HG03520 (cell line): ENCODE measurements around the gene RGS2.

ENCODE experiments used
- ATAC-seq: cut with Tn5 transposase; IDR thresholded peaks from one replicate; pipeline ENCODE4 v1.9.1; 2021; ENCODE audit warnings: mild to moderate bottlenecking, moderate library complexity; ENCODE audit not compliant: unreplicated experiment

The RGS2 gene

GRCh38 chr1:192808518-192809306, at the start of gene RGS2:
RGS2 (plus strand) TSS chr1:192809039; CDS start chr1:192809072, 33 bp downstream.
- peak; percentile 78 for ATAC-seq

- no peak for ATAC-seq
Measured at GRCh38 chr1:192759104-192759503, 49.7 kb upstream of the RGS2 start.

GRCh38 chr1:192762265-192762664, 46.6 kb upstream of the RGS2 start:
- no peak for ATAC-seq

GRCh38 chr1:192763243-192763642, 45.6 kb upstream of the RGS2 start:
- no peak for ATAC-seq

- ATAC-seq, result no peak
Measured at GRCh38 chr1:192763756-192764155, 45.1 kb upstream of the RGS2 start.

- ATAC-seq, result no peak
Measured at GRCh38 chr1:192764675-192765074, 44.2 kb upstream of the RGS2 start.

GRCh38 chr1:192766009-192766625, 42.7 kb upstream of the RGS2 start:
- ATAC-seq, result no peak

GRCh38 chr1:192766876-192767275, 42.0 kb upstream of the RGS2 start:
- no peak for ATAC-seq

GRCh38 chr1:192767798-192768197, 41.0 kb upstream of the RGS2 start:
- ATAC-seq, result no peak

- no peak for ATAC-seq
Measured at GRCh38 chr1:192768463-192768862, 40.4 kb upstream of the RGS2 start.

GRCh38 chr1:192771341-192771740, 37.5 kb upstream of the RGS2 start:
- ATAC-seq, result no peak

GRCh38 chr1:192775631-192776030, 33.2 kb upstream of the RGS2 start:
- ATAC-seq, result no peak

- no peak for ATAC-seq
Measured at GRCh38 chr1:192776206-192776605, 32.6 kb upstream of the RGS2 start.

GRCh38 chr1:192776998-192777397, 31.8 kb upstream of the RGS2 start:
- ATAC-seq, result no peak

- no peak for ATAC-seq
Measured at GRCh38 chr1:192783791-192784190, 25.0 kb upstream of the RGS2 start.

- no peak for ATAC-seq
Measured at GRCh38 chr1:192784397-192784796, 24.4 kb upstream of the RGS2 start.

GRCh38 chr1:192786576-192786975, 22.3 kb upstream of the RGS2 start:
- no peak for ATAC-seq

GRCh38 chr1:192787914-192788585, 20.8 kb upstream of the RGS2 start:
- ATAC-seq, result no peak

- no peak for ATAC-seq
Measured at GRCh38 chr1:192789871-192790270, 19.0 kb upstream of the RGS2 start.

- ATAC-seq, result no peak
Measured at GRCh38 chr1:192792628-192793027, 16.2 kb upstream of the RGS2 start.

- ATAC-seq, result no peak
Measured at GRCh38 chr1:192793983-192794767, 14.7 kb upstream of the RGS2 start.
